ENCODE data around the gene DPP9.

DPP9 gene

GRCh38 chr19:4723595-4724514, at the start of gene DPP9:
TSS of gene DPP9 (minus strand) at chr19:4723842. CDS start at chr19:4719906, 3,936 bp downstream.
- TF ChIP-seq CTCF (IDR thresholded peaks at IDR 0.05; ENCODE audit: control insufficient read depth, insufficient read depth, low read depth, low read length, missing control alignments): peak; percentile 35
- peak; percentile 95 for DNase-seq (ENCODE audit: low read depth)
- peak within 1 kb of the TSS; percentile 90 for H3K4me3 ChIP-seq (ENCODE audit: control insufficient read depth, low read depth, low read length)

GRCh38 chr19:4773047-4773640, 49.5 kb upstream of the DPP9 start:
- no peak overlapping the region for H3K4me3 ChIP-seq (ENCODE audit: control insufficient read depth, low read depth, low read length)
- no peak for DNase-seq (ENCODE audit: low read depth)
- TF ChIP-seq CTCF (IDR thresholded peaks at IDR 0.05; ENCODE audit: control insufficient read depth, insufficient read depth, low read depth, low read length, missing control alignments): no peak

- DNase-seq (ENCODE audit: low read depth): no peak
- TF ChIP-seq CTCF (IDR thresholded peaks at IDR 0.05; ENCODE audit: control insufficient read depth, insufficient read depth, low read depth, low read length, missing control alignments): no peak
- H3K4me3 ChIP-seq (ENCODE audit: control insufficient read depth, low read depth, low read length): no peak overlapping the region
These were observed 48.9 kb upstream of the DPP9 start for GRCh38 chr19:4772566-4772965.

GRCh38 chr19:4768934-4769777, 45.5 kb upstream of the DPP9 start:
- no peak overlapping the region for H3K4me3 ChIP-seq (ENCODE audit: control insufficient read depth, low read depth, low read length)
- no peak for TF ChIP-seq CTCF (IDR thresholded peaks at IDR 0.05; ENCODE audit: control insufficient read depth, insufficient read depth, low read depth, low read length, missing control alignments)

GRCh38 chr19:4764393-4764660, 40.7 kb upstream of the DPP9 start:
- DNase-seq (ENCODE audit: low read depth): no peak
- no peak for TF ChIP-seq CTCF (IDR thresholded peaks at IDR 0.05; ENCODE audit: control insufficient read depth, insufficient read depth, low read depth, low read length, missing control alignments)
- H3K4me3 ChIP-seq (ENCODE audit: control insufficient read depth, low read depth, low read length): no peak overlapping the region

More at GRCh38 chr19:4768934-4769777, 45.5 kb upstream of the DPP9 start:
- DNase-seq (ENCODE audit: low read depth): peak; percentile 41

GRCh38 chr19:4763021-4763420, 39.4 kb upstream of the DPP9 start:
- H3K4me3 ChIP-seq (ENCODE audit: control insufficient read depth, low read depth, low read length): no peak overlapping the region
- TF ChIP-seq CTCF (IDR thresholded peaks at IDR 0.05; ENCODE audit: control insufficient read depth, insufficient read depth, low read depth, low read length, missing control alignments): no peak
- no peak for DNase-seq (ENCODE audit: low read depth)

Measured in AG09309 (cell line).